PC-9 (cell line): Measurements from ENCODE around the gene CCDC102B. TPM values are rescaled to one million over a fixed set of nuclear protein-coding genes. Genes with fewer than 3 reads are reported as not detected.

Experiments used
- BruUV-seq: library from RNA; stranded (reverse); fragments of 400-500 nt; replicated peaks from 2 replicates; lab custom pipeline; 2021; lab: Mats Ljungman, UMichigan
- CTCF ChIA-PET: fragments of 300-600 bp; sonication (Branson Sonifier 250); formaldehyde crosslinking; loops from one replicate; lab custom pipeline; 2022; ENCODE audit warnings: antibody characterized with exemption; lab: Charles Lee
- POLR2A ChIA-PET: fragments of 300-600 bp; sonication (Branson Sonifier 250); formaldehyde crosslinking; loops from one replicate; lab custom pipeline; 2022; ENCODE audit warnings: antibody characterized with exemption; ENCODE audit not compliant: unreplicated experiment; lab: Charles Lee
- DNase-seq, 2 experiments: peaks; one replicate each; pipeline versions ENCODE4 v3.0.0 to v3.0.0-alpha.2; 2015 to 2022; ENCODE audit warnings: mixed read lengths in 1 of 2
- H2AFZ ChIP-seq: fragments of 200-600 bp; sonication (generic); 2 replicates; pipeline ENCODE4 v1.8.1; 2017; ENCODE audit warnings: antibody characterized with exemption
- H3F3A ChIP-seq: fragments of 200-600 bp; sonication (generic); 2 replicates; pipeline ENCODE4 v1.8.1; 2017; ENCODE audit warnings: antibody characterized with exemption, mild to moderate bottlenecking, low read depth; ENCODE audit not compliant: insufficient read depth
- H3K27ac ChIP-seq: fragments of 200-600 bp; sonication (generic); 2 replicates; pipeline ENCODE4 v1.6.1; 2016; ENCODE audit warnings: mixed run types
- H3K27me3 ChIP-seq: fragments of 200-600 bp; sonication (generic); 2 replicates; pipeline ENCODE4 v1.6.1; 2016; ENCODE audit warnings: low read depth, mixed run types; ENCODE audit not compliant: insufficient read depth
- H3K36me3 ChIP-seq: fragments of 200-600 bp; sonication (generic); 2 replicates; pipeline ENCODE4 v1.6.1; 2016; ENCODE audit warnings: low read depth, mixed run types
- H3K4me1 ChIP-seq: fragments of 200-600 bp; sonication (generic); replicated peaks from 2 replicates; pipeline ENCODE4 v1.6.1; 2016; ENCODE audit warnings: mixed run types; ENCODE audit not compliant: insufficient read depth
- H3K4me2 ChIP-seq: fragments of 200-600 bp; sonication (generic); 2 replicates; pipeline ENCODE4 v1.6.1; 2017; ENCODE audit warnings: mixed run types
- H3K4me3 ChIP-seq: fragments of 200-600 bp; sonication (generic); 2 replicates; pipeline ENCODE4 v1.6.1; 2016; ENCODE audit warnings: mixed run types
- H3K79me2 ChIP-seq: fragments of 200-600 bp; sonication (generic); 2 replicates; pipeline ENCODE4 v1.6.1; 2017; ENCODE audit warnings: low read depth, mixed run types
- H3K9me2 ChIP-seq: fragments of 200-600 bp; sonication (generic); 2 replicates; pipeline ENCODE4 v1.8.1; 2017; ENCODE audit warnings: mild to moderate bottlenecking; ENCODE audit not compliant: insufficient read depth
- H3K9me3 ChIP-seq: fragments of 200-600 bp; sonication (generic); 2 replicates; pipeline ENCODE4 v1.8.1; 2016; ENCODE audit warnings: low read depth; ENCODE audit not compliant: insufficient read depth
- H4K20me1 ChIP-seq: fragments of 200-600 bp; sonication (generic); 2 replicates; pipeline ENCODE4 v1.8.1; 2017; ENCODE audit not compliant: insufficient read depth
- EZH2 ChIP-seq: fragments of 200-600 bp; sonication (generic); IDR thresholded peaks from 2 replicates; pipeline ENCODE4 v1.8.0; 2017; ENCODE audit warnings: antibody characterized with exemption, low read depth
- intact Hi-C: fragments of 100-400 bp; cut with micrococcal nuclease; formaldehyde crosslinking; loops from one replicate; pipeline ENCODE4 v1.10.0; 2022; ENCODE audit not compliant: unreplicated experiment
- total RNA-seq: library from RNA; stranded (reverse); gene quantifications from 2 replicates; pipeline ENCODE4 v1.2.3, GENCODE V29; 2021
- TF ChIP-seq, protein P1 (sequence below): fragments of 200-600 bp; sonication (generic); conservative IDR thresholded peaks from 2 replicates; pipeline ENCODE4 v1.6.1; 2017; ENCODE audit warnings: mixed run types, antibody characterized with exemption, mild to moderate bottlenecking, moderate library complexity

Gene CCDC102B
- total RNA-seq, 1 experiment from 2014 or later = 1.9 TPM

DNA sequence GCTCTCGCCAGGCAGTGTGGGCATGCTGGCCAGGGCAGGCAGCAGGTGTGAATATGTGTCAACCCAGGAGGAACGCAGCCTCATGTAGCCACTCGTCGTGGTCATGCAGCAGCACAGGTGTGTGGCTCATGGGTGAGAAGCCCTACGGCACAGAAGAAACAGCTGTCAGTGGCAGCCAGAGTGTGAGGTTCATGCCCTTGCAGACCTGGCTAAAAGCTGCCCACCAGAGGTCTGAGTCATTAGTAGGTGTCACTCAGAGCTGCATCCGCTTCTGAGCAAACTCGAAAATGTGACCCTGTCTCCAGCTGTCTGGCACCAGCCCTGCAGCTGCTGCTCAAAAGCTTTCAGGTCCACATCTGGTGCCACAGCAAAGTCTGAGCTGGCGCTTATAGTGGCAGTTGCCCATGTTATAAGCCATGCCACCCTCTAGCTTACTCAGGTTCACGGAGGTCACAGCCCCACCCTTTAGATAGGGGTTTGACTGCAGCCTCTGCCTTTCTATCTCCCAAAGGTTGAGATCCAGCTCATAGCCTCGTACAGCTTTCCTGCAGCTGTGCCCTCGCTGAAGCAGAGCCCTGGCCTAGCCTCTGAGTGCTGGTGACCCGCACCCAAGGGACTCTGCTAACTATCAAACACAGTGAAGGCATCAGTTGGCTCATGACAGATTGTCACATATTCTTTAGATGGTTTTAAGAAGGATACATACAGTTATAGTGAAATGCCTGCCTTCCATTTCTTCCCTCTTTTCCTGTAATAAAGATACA, 195.0 kb downstream of the CCDC102B start:
- Histone ChIP-seq H3K9me2 (no peaks in the 10 kb centered on the region), H2AFZ (no peak overlapping the region), H3K4me3 (no peak overlapping the region), H3K4me2 (no peak overlapping the region), H3K27me3 (no peaks in the 10 kb centered on the region), H3K4me1 (no peaks in the 10 kb centered on the region), H3K9me3 (no peaks in the 10 kb centered on the region), H4K20me1 (no peaks in the 10 kb centered on the region), H3F3A (no peaks in the 10 kb centered on the region), H3K27ac (no peak overlapping the region), H3K36me3 (no peaks in the 10 kb centered on the region), H3K79me2 (no peaks in the 10 kb centered on the region)
- TF ChIP-seq EZH2 = no peak
- TF ChIP-seq, protein P1, sequence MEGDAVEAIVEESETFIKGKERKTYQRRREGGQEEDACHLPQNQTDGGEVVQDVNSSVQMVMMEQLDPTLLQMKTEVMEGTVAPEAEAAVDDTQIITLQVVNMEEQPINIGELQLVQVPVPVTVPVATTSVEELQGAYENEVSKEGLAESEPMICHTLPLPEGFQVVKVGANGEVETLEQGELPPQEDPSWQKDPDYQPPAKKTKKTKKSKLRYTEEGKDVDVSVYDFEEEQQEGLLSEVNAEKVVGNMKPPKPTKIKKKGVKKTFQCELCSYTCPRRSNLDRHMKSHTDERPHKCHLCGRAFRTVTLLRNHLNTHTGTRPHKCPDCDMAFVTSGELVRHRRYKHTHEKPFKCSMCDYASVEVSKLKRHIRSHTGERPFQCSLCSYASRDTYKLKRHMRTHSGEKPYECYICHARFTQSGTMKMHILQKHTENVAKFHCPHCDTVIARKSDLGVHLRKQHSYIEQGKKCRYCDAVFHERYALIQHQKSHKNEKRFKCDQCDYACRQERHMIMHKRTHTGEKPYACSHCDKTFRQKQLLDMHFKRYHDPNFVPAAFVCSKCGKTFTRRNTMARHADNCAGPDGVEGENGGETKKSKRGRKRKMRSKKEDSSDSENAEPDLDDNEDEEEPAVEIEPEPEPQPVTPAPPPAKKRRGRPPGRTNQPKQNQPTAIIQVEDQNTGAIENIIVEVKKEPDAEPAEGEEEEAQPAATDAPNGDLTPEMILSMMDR = no peak
- POLR2A ChIA-PET = no interaction called here
- DNase-seq = no peak
- CTCF ChIA-PET = no interaction called here
- no TSS peak for BruUV-seq
- intact Hi-C loops = no loop called here

DNA sequence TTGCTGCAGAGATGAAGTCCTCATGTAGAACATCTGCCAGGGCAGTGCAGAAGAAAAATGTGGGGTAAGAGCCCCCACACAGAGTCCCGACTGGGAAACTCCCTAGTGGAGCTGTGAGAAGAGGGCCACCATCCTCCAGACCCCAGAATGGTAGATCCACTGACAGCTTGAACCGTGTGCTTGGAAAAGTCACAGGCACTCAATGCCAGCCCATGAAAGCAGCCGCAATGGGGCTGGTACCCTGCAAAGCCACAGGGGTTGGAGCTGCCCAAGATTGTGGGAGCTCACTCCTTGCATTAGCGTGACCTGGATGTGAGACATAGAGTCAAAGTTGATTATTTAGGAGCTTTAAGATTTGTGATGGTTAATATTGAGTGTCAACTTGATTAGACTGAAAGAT, 197.8 kb downstream of the CCDC102B start:
- Histone ChIP-seq H3K9me3 (no peaks in the 10 kb centered on the region), H3K4me3 (no peak overlapping the region), H3K79me2 (no peaks in the 10 kb centered on the region), H2AFZ (no peak overlapping the region), H4K20me1 (no peaks in the 10 kb centered on the region), H3K4me2 (no peak overlapping the region), H3K4me1 (no peaks in the 10 kb centered on the region), H3K27ac (no peak overlapping the region), H3F3A (no peaks in the 10 kb centered on the region), H3K27me3 (no peaks in the 10 kb centered on the region), H3K9me2 (no peaks in the 10 kb centered on the region), H3K36me3 (no peaks in the 10 kb centered on the region)
- BruUV-seq = no TSS peak
- ChIA-PET POLR2A (no interaction called here), CTCF (no interaction called here)
- DNase-seq = no peak
- intact Hi-C loops = no loop called here
- TF ChIP-seq, protein P1 = no peak
- no peak for TF ChIP-seq EZH2

DNA sequence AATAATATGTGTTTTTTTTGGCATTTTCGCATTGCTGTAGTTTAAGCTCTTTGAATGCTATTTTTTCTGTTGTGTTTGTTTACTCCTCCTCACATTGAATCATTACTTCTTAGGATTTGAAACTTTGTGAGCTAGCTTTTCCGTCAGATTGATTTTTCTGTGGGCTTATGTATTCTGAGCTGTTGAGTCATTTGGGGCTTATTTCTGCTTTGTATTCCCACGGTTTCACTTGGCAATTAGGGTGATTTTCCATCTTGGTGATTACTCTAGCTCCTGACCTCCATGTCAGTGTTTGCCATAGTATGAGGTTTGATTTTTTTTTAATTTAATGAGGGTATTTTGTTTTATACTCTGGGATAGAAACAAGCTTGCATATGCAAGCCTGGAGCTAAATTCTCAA, 200.0 kb downstream of the CCDC102B start:
- no peaks in the 10 kb centered on the region for H3K27me3 ChIP-seq
- no peak overlapping the region for H3K27ac ChIP-seq
- no peaks in the 10 kb centered on the region for H3K36me3 ChIP-seq
- no peaks in the 10 kb centered on the region for H3K9me3 ChIP-seq
- intact Hi-C loops = no loop called here
- POLR2A ChIA-PET = no interaction called here
- H3K9me2 ChIP-seq = no peaks in the 10 kb centered on the region
- DNase-seq = no peak
- CTCF ChIA-PET = no interaction called here
- no peak for TF ChIP-seq EZH2
- TF ChIP-seq, protein P1 = no peak
- no peaks in the 10 kb centered on the region for H3K79me2 ChIP-seq
- no peak overlapping the region for H3K4me2 ChIP-seq
- H3K4me3 ChIP-seq = no peak overlapping the region
- no peaks in the 10 kb centered on the region for H3F3A ChIP-seq
- H3K4me1 ChIP-seq = no peaks in the 10 kb centered on the region
- no TSS peak for BruUV-seq
- H2AFZ ChIP-seq = no peak overlapping the region
- no peaks in the 10 kb centered on the region for H4K20me1 ChIP-seq
